Kidney epithelial cell (primary cell): ENCODE measurements around the gene LRRC19. TPM values are rescaled to one million over a fixed set of nuclear protein-coding genes. Genes with fewer than 3 reads are reported as not detected.
A peak's percentile ranks its signal among the peaks of the same experiment; 100 is the strongest.

Experiments used
- DNase-seq: peaks from one replicate; pipeline ENCODE4 v3.0.0-alpha.2; 2010; ENCODE audit warnings: low read depth
- H3K27me3 ChIP-seq: 2 replicates; pipeline ENCODE4 v1.6.0; 2011; ENCODE audit warnings: low read length; ENCODE audit not compliant: control insufficient read depth, insufficient read depth
- H3K36me3 ChIP-seq: 2 replicates; pipeline ENCODE4 v1.5.1; 2011; ENCODE audit warnings: low read length; ENCODE audit not compliant: control insufficient read depth, insufficient read depth
- H3K4me3 ChIP-seq: 2 replicates; pipeline ENCODE4 v1.5.1; 2011; ENCODE audit warnings: low read depth, mild to moderate bottlenecking, control low read depth, low read length
- total RNA-seq: library from RNA; depleted of rRNA; stranded (reverse); fragments of >200 nt; gene quantifications from 2 replicates; pipeline ENCODE4 v1.2.3, GENCODE V29; 2015
- TF ChIP-seq, protein P1 (sequence below): IDR thresholded peaks from 2 replicates; pipeline ENCODE4 v1.5.1; 2011; ENCODE audit warnings: mild to moderate bottlenecking, moderate library complexity, low read length, control low read depth, inconsistent platforms; ENCODE audit not compliant: insufficient read depth, poor library complexity, severe bottlenecking

The LRRC19 gene
- total RNA-seq, 1 donor from 2014 or later = not detected

DNA sequence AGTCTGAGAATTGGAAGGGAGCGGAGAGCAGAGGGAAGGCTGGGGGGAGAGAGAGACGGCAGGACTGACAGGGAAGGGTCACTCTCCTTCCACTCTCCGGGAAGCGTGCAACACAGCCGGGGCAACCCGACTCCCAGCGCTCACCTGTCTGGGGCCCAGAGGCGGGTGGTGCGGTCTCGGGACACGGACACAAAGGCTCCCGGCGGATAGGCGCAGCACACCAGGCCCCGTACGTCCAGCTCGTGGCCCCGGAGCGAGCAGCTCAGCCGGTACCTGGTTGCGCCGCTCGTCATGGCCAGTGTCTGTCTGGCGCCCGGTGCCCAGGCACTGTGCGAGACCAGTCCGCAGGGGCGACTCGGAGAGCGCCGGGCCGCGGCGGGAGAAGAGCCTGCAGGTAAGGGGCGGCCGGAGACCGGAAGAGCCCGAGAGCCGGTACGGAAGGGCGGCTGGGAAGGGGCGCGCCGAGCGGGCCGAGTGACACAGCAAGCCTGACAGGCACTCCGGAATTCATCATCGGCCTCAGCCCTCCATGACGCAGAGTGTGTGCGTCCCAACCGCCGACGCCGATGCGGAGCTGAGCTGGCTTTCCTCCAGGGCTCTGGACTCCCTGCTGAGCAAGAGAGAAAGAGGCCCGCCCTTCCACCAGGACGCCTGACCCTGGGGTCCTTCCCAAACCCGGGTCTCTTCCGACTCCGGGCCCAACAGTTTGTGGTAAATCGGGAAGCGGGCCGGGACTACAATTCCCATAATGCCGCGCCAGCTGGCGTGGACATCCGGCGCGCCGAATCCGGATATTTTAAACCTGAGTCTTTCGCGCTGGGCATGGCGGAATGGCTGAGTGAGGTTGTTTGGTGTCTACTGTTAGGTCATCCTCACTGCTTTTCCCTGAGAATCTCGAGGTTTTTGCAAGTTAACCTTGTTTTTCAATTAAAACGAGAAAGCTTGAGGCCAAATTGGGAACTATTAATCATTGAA lies 58.4 kb downstream of the LRRC19 start, which contains the start of gene PLAA:
TSS of gene PLAA (minus strand) at position 490 of the 975 bp plus-strand sequence. CDS start at position 293, 197 bp downstream.
- H3K27me3 ChIP-seq = no peaks in the 10 kb centered on the region
- H3K36me3 ChIP-seq = no peaks in the 10 kb centered on the region
- TF ChIP-seq, protein P1, sequence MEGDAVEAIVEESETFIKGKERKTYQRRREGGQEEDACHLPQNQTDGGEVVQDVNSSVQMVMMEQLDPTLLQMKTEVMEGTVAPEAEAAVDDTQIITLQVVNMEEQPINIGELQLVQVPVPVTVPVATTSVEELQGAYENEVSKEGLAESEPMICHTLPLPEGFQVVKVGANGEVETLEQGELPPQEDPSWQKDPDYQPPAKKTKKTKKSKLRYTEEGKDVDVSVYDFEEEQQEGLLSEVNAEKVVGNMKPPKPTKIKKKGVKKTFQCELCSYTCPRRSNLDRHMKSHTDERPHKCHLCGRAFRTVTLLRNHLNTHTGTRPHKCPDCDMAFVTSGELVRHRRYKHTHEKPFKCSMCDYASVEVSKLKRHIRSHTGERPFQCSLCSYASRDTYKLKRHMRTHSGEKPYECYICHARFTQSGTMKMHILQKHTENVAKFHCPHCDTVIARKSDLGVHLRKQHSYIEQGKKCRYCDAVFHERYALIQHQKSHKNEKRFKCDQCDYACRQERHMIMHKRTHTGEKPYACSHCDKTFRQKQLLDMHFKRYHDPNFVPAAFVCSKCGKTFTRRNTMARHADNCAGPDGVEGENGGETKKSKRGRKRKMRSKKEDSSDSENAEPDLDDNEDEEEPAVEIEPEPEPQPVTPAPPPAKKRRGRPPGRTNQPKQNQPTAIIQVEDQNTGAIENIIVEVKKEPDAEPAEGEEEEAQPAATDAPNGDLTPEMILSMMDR = peak; percentile 3
- peak; percentile 64 for DNase-seq
- H3K4me3 ChIP-seq = peak within 1 kb of the TSS; percentile 74

DNA sequence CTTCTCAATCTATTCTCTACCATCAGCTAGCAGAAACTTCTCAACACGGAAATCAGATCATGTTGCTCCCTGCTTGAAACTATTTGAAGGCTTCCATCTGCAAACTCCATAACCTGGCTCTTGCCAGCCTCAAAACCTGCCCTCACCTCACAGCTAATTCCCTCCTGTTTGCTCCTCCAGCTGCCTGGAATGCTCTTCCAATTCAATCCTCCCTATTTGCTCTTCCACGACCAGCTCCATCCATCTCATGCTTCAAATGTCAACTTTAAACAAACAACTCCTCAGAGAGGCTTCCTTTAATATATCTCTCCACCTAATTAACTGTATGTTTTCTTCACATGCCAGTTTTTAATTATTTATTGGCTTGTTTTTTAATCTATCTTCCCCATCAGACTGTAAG lies 59.9 kb downstream of the LRRC19 start:
- peak overlapping the region; percentile 74 for H3K4me3 ChIP-seq

More for the DNA sequence above, 59.9 kb downstream of the LRRC19 start:
- DNase-seq = no peak
- Histone ChIP-seq H3K36me3 (no peaks in the 10 kb centered on the region), H3K27me3 (no peaks in the 10 kb centered on the region)
- TF ChIP-seq, protein P1 = no peak

Other genes with a start within 250 kb of the LRRC19 start
- 26.3 and 33.4 TPM in 2 replicates for gene CAAP1, start 112.9 kb downstream of the LRRC19 start, total RNA-seq
- gene PLAA, start 58.4 kb downstream of the LRRC19 start, total RNA-seq = 34.8 and 36.3 TPM in 2 replicates
- gene IFT74, start 49.3 kb downstream of the LRRC19 start, total RNA-seq = 10.4 and 17.5 TPM in 2 replicates
- gene TEK, start 103.6 kb upstream of the LRRC19 start, total RNA-seq = 0.07 and 0.33 TPM in 2 replicates